VCaP (cell line): ENCODE data around the gene SELENOO.

Experiments
- H3K27ac ChIP-seq: fragments of 450-650 bp; 2 replicates; pipeline ENCODE4 v1.5.1; 2017
- TF ChIP-seq, protein P1 (sequence below): fragments of 450-650 bp; conservative IDR thresholded peaks from 2 replicates; pipeline ENCODE4 v1.5.1; 2017; ENCODE audit warnings: mild to moderate bottlenecking, moderate library complexity

Gene SELENOO

GRCh38 chr22:50208430-50208938 lies 7.7 kb downstream of the SELENOO start:
- no peak overlapping the region for H3K27ac ChIP-seq
- TF ChIP-seq, protein P1, sequence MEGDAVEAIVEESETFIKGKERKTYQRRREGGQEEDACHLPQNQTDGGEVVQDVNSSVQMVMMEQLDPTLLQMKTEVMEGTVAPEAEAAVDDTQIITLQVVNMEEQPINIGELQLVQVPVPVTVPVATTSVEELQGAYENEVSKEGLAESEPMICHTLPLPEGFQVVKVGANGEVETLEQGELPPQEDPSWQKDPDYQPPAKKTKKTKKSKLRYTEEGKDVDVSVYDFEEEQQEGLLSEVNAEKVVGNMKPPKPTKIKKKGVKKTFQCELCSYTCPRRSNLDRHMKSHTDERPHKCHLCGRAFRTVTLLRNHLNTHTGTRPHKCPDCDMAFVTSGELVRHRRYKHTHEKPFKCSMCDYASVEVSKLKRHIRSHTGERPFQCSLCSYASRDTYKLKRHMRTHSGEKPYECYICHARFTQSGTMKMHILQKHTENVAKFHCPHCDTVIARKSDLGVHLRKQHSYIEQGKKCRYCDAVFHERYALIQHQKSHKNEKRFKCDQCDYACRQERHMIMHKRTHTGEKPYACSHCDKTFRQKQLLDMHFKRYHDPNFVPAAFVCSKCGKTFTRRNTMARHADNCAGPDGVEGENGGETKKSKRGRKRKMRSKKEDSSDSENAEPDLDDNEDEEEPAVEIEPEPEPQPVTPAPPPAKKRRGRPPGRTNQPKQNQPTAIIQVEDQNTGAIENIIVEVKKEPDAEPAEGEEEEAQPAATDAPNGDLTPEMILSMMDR, result no peak

DNA sequence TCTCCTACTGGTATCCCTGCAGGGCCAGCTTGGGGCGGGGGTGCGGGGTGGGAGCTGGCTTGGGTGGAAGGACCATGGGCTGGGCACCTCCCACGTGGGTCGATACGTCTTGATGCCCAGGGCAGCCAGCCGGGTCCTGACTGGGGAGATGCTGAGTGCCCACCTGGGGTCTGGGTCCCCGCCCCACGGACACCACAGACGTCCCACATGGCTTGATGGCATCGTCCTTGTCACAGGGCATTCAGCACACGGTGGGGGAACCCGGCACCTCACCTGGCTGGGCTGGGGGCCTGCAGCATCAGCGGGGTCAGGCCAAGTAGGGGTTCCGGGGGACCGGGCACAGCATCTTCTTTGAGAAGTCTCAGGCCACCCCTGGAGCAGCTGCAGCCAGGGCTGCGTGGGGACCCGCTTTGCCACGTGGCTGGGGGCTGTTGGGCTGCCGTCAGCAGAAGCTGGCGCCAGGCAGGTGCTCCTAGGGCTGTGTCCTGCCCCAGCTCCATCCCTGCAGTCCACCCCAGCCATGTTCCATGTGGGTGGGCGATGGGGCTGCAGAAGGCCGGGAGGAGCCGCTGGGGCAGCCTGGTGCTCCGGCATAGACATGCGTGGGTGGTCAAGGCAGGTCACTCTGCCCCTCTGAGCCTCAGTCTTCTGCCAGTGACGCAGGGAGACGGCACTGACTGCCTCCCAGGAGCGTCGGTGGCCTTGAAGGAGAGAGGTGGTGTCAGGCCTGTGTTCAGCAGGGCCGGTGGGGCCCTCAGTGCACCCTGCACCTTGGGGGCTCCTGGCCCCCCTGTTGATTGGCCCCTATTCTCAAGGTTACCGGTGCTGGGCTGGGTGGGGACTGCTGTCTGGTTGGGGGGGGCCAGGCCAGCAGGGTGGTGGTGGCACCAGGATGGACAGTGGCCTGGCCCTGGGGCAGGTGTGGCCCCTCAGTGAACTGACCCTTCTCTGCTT lies 8.4 kb downstream of the SELENOO start:
- no peak overlapping the region for H3K27ac ChIP-seq
- TF ChIP-seq, protein P1, result no peak

DNA sequence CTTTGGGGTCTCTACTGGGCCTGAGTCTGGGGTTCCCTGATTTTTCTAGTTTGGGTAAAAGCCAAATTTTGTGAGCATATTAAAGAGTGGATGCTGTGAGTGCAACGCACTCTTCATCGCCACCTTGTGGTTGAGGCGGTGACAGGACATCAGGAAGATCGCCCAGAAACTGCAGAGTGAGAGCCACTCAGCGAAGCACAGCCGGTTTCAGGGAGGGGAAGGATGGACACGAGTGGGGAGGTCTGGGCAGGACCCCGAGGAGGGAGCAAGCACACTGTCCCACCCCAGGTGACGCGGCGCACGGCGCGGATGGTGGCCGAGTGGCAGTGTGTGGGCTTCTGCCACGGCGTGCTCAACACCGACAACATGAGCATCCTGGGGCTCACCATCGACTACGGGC lies 9.1 kb downstream of the SELENOO start:
- TF ChIP-seq, protein P1, result peak; percentile 82
- H3K27ac ChIP-seq, result no peak overlapping the region

DNA sequence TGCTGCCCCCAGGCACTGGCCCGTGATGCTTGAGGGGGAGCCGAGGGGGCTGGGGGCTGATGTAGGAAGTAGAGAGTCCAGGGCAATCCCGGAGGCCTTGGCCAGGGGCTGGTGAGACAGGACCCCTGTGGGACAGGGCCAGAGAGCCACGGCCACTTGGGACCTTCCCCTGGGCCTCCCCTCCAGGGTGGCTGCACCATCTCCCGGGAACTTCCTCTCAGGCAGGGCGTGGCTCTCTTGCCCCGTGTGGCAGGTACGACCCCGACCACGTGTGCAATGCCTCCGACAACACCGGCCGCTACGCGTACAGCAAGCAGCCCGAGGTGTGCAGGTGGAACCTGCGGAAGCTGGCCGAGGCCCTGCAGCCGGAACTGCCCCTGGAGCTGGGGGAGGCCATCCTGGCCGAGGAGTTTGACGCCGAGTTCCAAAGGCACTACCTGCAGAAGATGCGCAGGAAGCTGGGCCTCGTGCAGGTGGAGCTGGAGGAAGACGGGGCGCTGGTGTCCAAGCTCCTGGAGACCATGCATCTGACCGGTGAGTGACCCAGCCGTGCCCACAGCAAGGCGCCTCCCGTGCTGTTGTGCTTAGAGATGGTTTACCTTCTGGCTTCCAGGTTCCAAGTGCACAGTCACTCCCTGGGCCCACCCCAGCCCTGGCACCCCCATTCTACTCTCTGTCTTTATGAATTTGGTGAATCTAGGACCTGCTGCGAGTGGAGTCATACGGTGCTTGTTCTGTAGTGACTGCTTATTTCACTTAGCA lies 9.7 kb downstream of the SELENOO start:
- H3K27ac ChIP-seq, result no peak overlapping the region

GRCh38 chr22:50211147-50211546 lies 10.3 kb downstream of the SELENOO start:
- TF ChIP-seq, protein P1, result no peak
- no peak overlapping the region for H3K27ac ChIP-seq

More for the DNA sequence above, 9.7 kb downstream of the SELENOO start:
- TF ChIP-seq, protein P1, result no peak

GRCh38 chr22:50213263-50213662 lies 12.5 kb downstream of the SELENOO start:
- TF ChIP-seq, protein P1, result no peak
- no peak overlapping the region for H3K27ac ChIP-seq
